ENCODE results near the gene EXOSC9.

DNA sequence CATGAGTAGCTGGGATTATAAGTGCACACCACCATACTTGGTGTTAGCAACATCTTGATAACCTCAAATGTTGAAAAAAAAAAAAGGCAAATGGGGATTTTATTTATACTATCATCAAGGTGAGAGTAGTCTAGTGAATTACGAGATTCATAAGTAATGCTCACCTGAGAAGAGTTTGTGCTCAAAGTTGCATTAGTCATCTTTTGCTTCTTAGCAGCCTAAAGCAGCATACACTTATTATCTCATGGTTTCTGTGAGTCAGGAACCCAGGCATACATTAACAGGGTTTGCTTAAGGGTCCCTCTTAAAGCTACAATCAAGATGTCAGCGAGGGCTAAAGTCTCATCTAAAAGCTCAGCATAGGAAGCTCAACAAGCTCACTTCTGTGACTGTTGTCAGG, 8.2 kb upstream of the EXOSC9 start:
- TF ChIP-seq CTCF (conservative IDR thresholded peaks at IDR 0.05; ENCODE audit: low read length) (no peak), EZH2phosphoT487 (IDR thresholded peaks at IDR 0.05; ENCODE audit: borderline replicate concordance, low read depth, low read length) (no peak)

All from OCI-LY7 (cell line).